GM12878 (cell line): Measurements from ENCODE around the gene DLST. TPM values are rescaled to one million over a fixed set of nuclear protein-coding genes. Genes with fewer than 3 reads are reported as not detected.

ENCODE experiments used
- ATAC-seq: fragments of 200-7000 bp; cut with Tn5 transposase; 3 replicates; pipeline ENCODE4 v1.9.1; 2020; ENCODE audit warnings: mild to moderate bottlenecking, moderate library complexity
- BruUV-seq: library from RNA; stranded (reverse); fragments of 400-500 nt; replicated peaks from 2 replicates; lab custom pipeline; 2021; lab: Mats Ljungman, UMichigan
- CTCF ChIA-PET: fragments of 300-600 bp; sonication (Branson Sonifier 250); formaldehyde crosslinking; extraction: SDS; loops from one replicate; lab custom pipeline; 2021; ENCODE audit warnings: inconsistent platforms; lab: Yijun Ruan, JAX
- POLR2A ChIA-PET: fragments of 350-600 bp; formaldehyde crosslinking; extraction: SDS; loops from one replicate; lab custom pipeline; 2021; ENCODE audit warnings: inconsistent platforms; lab: Charles Lee
- RAD21 ChIA-PET: fragments of 300-600 bp; sonication (Branson Sonifier 250); formaldehyde crosslinking; loops from one replicate; lab custom pipeline; 2023; ENCODE audit warnings: antibody characterized with exemption; ENCODE audit not compliant: unreplicated experiment; lab: Charles Lee
- SMC1A ChIA-PET: fragments of 300-600 bp; sonication (Branson Sonifier 250); formaldehyde crosslinking; loops from one replicate; lab custom pipeline; 2023; ENCODE audit not compliant: unreplicated experiment, uncharacterized antibody; lab: Charles Lee
- DNase-seq: peaks from one replicate; pipeline ENCODE4 v3.0.0-alpha.2; 2011; ENCODE audit warnings: low read depth, low spot score
- FAIRE-seq: peaks from 3 replicates; lab custom pipeline; 2011; peaks lifted over from hg19 to GRCh38; lab: Jason Lieb, UNC
- H2AFZ ChIP-seq: 2 replicates; pipeline ENCODE4 v1.6.0; 2011; ENCODE audit warnings: low read depth, low read length, control low read depth; ENCODE audit not compliant: control insufficient read depth
- H3K27ac ChIP-seq: 2 replicates; pipeline ENCODE4 v1.5.1; 2011; ENCODE audit warnings: control low read depth; ENCODE audit not compliant: control insufficient read depth, insufficient read depth
- H3K27me3 ChIP-seq, 2 experiments: replicated peaks in 1 of 2; 2 replicates each; pipeline versions ENCODE4 v1.6.0 to v1.6.1; 2011; ENCODE audit warnings: low read length in 1 of 2; ENCODE audit not compliant: control insufficient read depth in 2 of 2, insufficient read depth in 2 of 2
- H3K36me3 ChIP-seq, 2 experiments: 2 replicates each; pipeline ENCODE4 v1.5.1; 2011; ENCODE audit warnings: low read length in 1 of 2; ENCODE audit not compliant: control insufficient read depth in 2 of 2, insufficient read depth in 2 of 2
- H3K4me1 ChIP-seq: 2 replicates; pipeline ENCODE4 v1.6.1; 2011; ENCODE audit warnings: mild to moderate bottlenecking, low read length, moderate library complexity, mixed read lengths; ENCODE audit not compliant: control insufficient read depth, insufficient read depth
- H3K4me2 ChIP-seq: 2 replicates; pipeline ENCODE4 v1.6.0; 2011; ENCODE audit warnings: control low read depth; ENCODE audit not compliant: control insufficient read depth, insufficient read depth
- H3K4me3 ChIP-seq: fragments of 200-600 bp; sonication (generic); 2 replicates; pipeline ENCODE4 v1.5.1; 2016
- H3K79me2 ChIP-seq: 2 replicates; pipeline ENCODE4 v1.6.0; 2011; ENCODE audit warnings: low read length; ENCODE audit not compliant: control insufficient read depth, insufficient read depth
- H3K9ac ChIP-seq: 2 replicates; pipeline ENCODE4 v1.8.0; 2011; ENCODE audit warnings: low read length, control low read depth, mixed read lengths; ENCODE audit not compliant: control insufficient read depth, insufficient read depth
- H3K9me3 ChIP-seq: replicated peaks from 3 replicates; pipeline ENCODE4 v1.5.1; 2011; ENCODE audit warnings: mild to moderate bottlenecking, low read length; ENCODE audit not compliant: control insufficient read depth, insufficient read depth
- H4K20me1 ChIP-seq: 2 replicates; pipeline ENCODE4 v1.6.0; 2011; ENCODE audit not compliant: control insufficient read depth, insufficient read depth
- EGR1 ChIP-seq, 2 experiments: IDR thresholded peaks; 1 replicate in 1 of 2; 2 replicates in 1 of 2; pipeline ENCODE4 v1.6.1; 2011 to 2012; ENCODE audit warnings: low read depth in 2 of 2, low read length in 2 of 2, borderline replicate concordance in 1 of 2, mild to moderate bottlenecking in 1 of 2, moderate library complexity in 1 of 2
- HDAC2 ChIP-seq: fragments of 200-600 bp; sonication (generic); IDR thresholded peaks from 2 replicates; pipeline ENCODE4 v1.6.1; 2017
- IRF4 ChIP-seq: IDR thresholded peaks from 2 replicates; pipeline ENCODE4 v1.6.1; 2011; ENCODE audit warnings: low read depth, low read length
- JUNB ChIP-seq: IDR thresholded peaks from 2 replicates; pipeline ENCODE4 v1.6.1; 2016; ENCODE audit warnings: antibody characterized with exemption, mild to moderate bottlenecking
- KAT2A ChIP-seq: conservative IDR thresholded peaks from 2 replicates; pipeline ENCODE4 v1.6.1; 2011; ENCODE audit warnings: low read depth, low read length; ENCODE audit not compliant: control insufficient read depth
- KDM1A ChIP-seq: fragments of 200-600 bp; sonication (generic); IDR thresholded peaks from 2 replicates; pipeline ENCODE4 v1.6.1; 2016; ENCODE audit warnings: borderline replicate concordance
- MTA2 ChIP-seq: fragments of 450-650 bp; IDR thresholded peaks from 2 replicates; pipeline ENCODE4 v1.6.1; 2016; ENCODE audit warnings: low read depth, mild to moderate bottlenecking, moderate library complexity
- NBN ChIP-seq: fragments of 450-650 bp; IDR thresholded peaks from 2 replicates; pipeline ENCODE4 v1.6.1; 2016
- NKRF ChIP-seq: fragments of 450-650 bp; conservative IDR thresholded peaks from 2 replicates; pipeline ENCODE4 v1.6.1; 2017; ENCODE audit warnings: mild to moderate bottlenecking, moderate library complexity
- RAD21 ChIP-seq: IDR thresholded peaks from 2 replicates; pipeline ENCODE4 v1.6.1; 2011; ENCODE audit warnings: mild to moderate bottlenecking, low read depth, low read length, moderate library complexity; ENCODE audit not compliant: insufficient read depth
- RFX5 ChIP-seq: IDR thresholded peaks from 2 replicates; pipeline ENCODE4 v1.6.1; 2011; ENCODE audit warnings: low read depth, low read length, improper control_type of control experiment
- SP1 ChIP-seq: IDR thresholded peaks from one replicate; pipeline ENCODE4 v1.6.1; 2011; ENCODE audit warnings: low read depth, low read length
- TAF1 ChIP-seq: IDR thresholded peaks from 2 replicates; pipeline ENCODE4 v1.6.1; 2011; ENCODE audit warnings: mild to moderate bottlenecking, low read depth, low read length, borderline replicate concordance
- TBL1XR1 ChIP-seq: IDR thresholded peaks from 2 replicates; pipeline ENCODE4 v1.6.1; 2012; ENCODE audit warnings: low read depth, low read length, improper control_type of control experiment
- YY1 ChIP-seq: IDR thresholded peaks from 2 replicates; pipeline ENCODE4 v1.6.1; 2011; ENCODE audit warnings: low read depth, mild to moderate bottlenecking, low read length
- WGBS: methylation state at CpG from one replicate; pipeline ENCODE4 v1.1.6; 2016; ENCODE audit warnings: low lambda C conversion rate; ENCODE audit not compliant: insufficient replicate concordance, insufficient coverage; ENCODE audit errors: missing lambda C conversion rate; 5-methylcytosine and 5-hydroxymethylcytosine counted together
- in situ Hi-C: fragments of 300-500 bp; cut with MboI; formaldehyde crosslinking; loops from 9 replicates; pipeline ENCODE4 v1.14.3; 2018; ENCODE audit warnings: mixed read lengths
- intact Hi-C: fragments of 100-400 bp; cut with micrococcal nuclease; formaldehyde crosslinking; loops from one replicate; pipeline ENCODE4 v1.14.2; 2022; ENCODE audit not compliant: unreplicated experiment
- polyA plus RNA-seq, 11 experiments: library from polyadenylated mRNA; depleted of rRNA in 4 of 11; unstranded in 6 of 11; stranded (reverse) in 5 of 11; fragments of >200 nt; fragmentation: Nextera tagmentation in 4 of 11; fragmentation: Illumina TruSeq in 1 of 11; extraction: Ambion mirVana in 4 of 11; extraction: Trizol in 1 of 11; gene quantifications; 1 replicate in 1 of 11; 2 replicates in 10 of 11; pipeline versions ENCODE4 v1.2.1 to v1.2.3, GENCODE V29; 2011 to 2016; ENCODE audit warnings: inconsistent platforms in 2 of 11, missing spikeins in 2 of 11, low read depth in 1 of 11
- total RNA-seq, 4 experiments: library from RNA; depleted of rRNA in 3 of 4; stranded (reverse); fragments of >200 nt in 3 of 4; fragmentation: Illumina TruSeq in 1 of 4; extraction: Trizol in 1 of 4; gene quantifications; 2 replicates each; pipeline versions ENCODE4 v1.2.1 to v1.2.3, GENCODE V29; 2013 to 2021
- TF ChIP-seq, protein P1 (sequence below): fragments of 450-650 bp; IDR thresholded peaks from 2 replicates; pipeline ENCODE4 v1.6.1; 2017; ENCODE audit warnings: mild to moderate bottlenecking, low read depth, inconsistent platforms; ENCODE audit not compliant: poor library complexity, severe bottlenecking
- TF ChIP-seq, protein P2 (sequence below): fragments of 450-650 bp; IDR thresholded peaks from 2 replicates; pipeline ENCODE4 v1.6.1; 2018; ENCODE audit warnings: mild to moderate bottlenecking, low read depth, moderate library complexity; ENCODE audit not compliant: partially characterized antibody

DLST gene
- total and polyA plus RNA-seq, 10 of the 15 experiments (the other 5 are each of a cell fraction or from before 2014, with no cell fraction given), result 2.9 to 141 (median 67.7) TPM

- ATAC-seq, result no peak
Observed at GRCh38 chr14:74912111-74912510, 30.4 kb downstream of the DLST start.

More at GRCh38 chr14:74912111-74912510, 30.4 kb downstream of the DLST start:
- no peak for DNase-seq
- SMC1A ChIA-PET, result interaction anchor here (1.0 to 1.4 kb wide), 2 partner anchors 9 to 81 kb away, joined by 3 read pairs; no protein-coding TSS in a partner anchor
- Histone ChIP-seq H3K4me1 (no peaks in the 10 kb centered on the region), H4K20me1 (no peaks in the 10 kb centered on the region), H3K79me2 (no peaks in the 10 kb centered on the region), H2AFZ (no peak overlapping the region), H3K4me3 (no peak overlapping the region), H3K36me3 (no peaks in the 10 kb centered on the region; a peak in 1 of 4 replicates), H3K9ac (no peak overlapping the region), H3K27ac (no peak overlapping the region), H3K9me3 (no peaks in the 10 kb centered on the region), H3K27me3 (no peaks in the 10 kb centered on the region), H3K4me2 (no peak overlapping the region)
- in situ Hi-C loops (no loop called here), intact Hi-C loops (no loop called here)
- RAD21 ChIA-PET, result no interaction called here
- BruUV-seq, result no TSS peak
- TF ChIP-seq HDAC2, result no peak
- no peak for TF ChIP-seq EGR1 (IDR thresholded peaks at IDR 0.05; ENCODE audit: borderline replicate concordance in 1 of 2, low read depth in 2 of 2, low read length in 2 of 2)
- TF ChIP-seq, protein P1, sequence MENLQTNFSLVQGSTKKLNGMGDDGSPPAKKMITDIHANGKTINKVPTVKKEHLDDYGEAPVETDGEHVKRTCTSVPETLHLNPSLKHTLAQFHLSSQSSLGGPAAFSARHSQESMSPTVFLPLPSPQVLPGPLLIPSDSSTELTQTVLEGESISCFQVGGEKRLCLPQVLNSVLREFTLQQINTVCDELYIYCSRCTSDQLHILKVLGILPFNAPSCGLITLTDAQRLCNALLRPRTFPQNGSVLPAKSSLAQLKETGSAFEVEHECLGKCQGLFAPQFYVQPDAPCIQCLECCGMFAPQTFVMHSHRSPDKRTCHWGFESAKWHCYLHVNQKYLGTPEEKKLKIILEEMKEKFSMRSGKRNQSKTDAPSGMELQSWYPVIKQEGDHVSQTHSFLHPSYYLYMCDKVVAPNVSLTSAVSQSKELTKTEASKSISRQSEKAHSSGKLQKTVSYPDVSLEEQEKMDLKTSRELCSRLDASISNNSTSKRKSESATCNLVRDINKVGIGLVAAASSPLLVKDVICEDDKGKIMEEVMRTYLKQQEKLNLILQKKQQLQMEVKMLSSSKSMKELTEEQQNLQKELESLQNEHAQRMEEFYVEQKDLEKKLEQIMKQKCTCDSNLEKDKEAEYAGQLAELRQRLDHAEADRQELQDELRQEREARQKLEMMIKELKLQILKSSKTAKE, result no peak
- TF ChIP-seq IRF4, result no peak
- TF ChIP-seq TAF1, result no peak
- TF ChIP-seq RFX5, result no peak
- no peak for TF ChIP-seq MTA2
- no peak for TF ChIP-seq TBL1XR1
- no peak for TF ChIP-seq NKRF
- no peak for TF ChIP-seq YY1
- TF ChIP-seq, protein P2, sequence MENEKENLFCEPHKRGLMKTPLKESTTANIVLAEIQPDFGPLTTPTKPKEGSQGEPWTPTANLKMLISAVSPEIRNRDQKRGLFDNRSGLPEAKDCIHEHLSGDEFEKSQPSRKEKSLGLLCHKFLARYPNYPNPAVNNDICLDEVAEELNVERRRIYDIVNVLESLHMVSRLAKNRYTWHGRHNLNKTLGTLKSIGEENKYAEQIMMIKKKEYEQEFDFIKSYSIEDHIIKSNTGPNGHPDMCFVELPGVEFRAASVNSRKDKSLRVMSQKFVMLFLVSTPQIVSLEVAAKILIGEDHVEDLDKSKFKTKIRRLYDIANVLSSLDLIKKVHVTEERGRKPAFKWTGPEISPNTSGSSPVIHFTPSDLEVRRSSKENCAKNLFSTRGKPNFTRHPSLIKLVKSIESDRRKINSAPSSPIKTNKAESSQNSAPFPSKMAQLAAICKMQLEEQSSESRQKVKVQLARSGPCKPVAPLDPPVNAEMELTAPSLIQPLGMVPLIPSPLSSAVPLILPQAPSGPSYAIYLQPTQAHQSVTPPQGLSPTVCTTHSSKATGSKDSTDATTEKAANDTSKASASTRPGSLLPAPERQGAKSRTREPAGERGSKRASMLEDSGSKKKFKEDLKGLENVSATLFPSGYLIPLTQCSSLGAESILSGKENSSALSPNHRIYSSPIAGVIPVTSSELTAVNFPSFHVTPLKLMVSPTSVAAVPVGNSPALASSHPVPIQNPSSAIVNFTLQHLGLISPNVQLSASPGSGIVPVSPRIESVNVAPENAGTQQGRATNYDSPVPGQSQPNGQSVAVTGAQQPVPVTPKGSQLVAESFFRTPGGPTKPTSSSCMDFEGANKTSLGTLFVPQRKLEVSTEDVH, result no peak
- no peak for TF ChIP-seq KAT2A
- TF ChIP-seq SP1, result no peak
- no peak for TF ChIP-seq JUNB
- no peak for TF ChIP-seq RAD21
- TF ChIP-seq NBN, result no peak
- TF ChIP-seq KDM1A, result no peak
- POLR2A ChIA-PET, result no interaction called here
- FAIRE-seq, result no peak
- CTCF ChIA-PET, result interaction anchor here (0.6 to 26.0 kb wide), 5 partner anchors 9 to 389 kb away, joined by 3 to 552 read pairs (median 4); no protein-coding TSS in a partner anchor
- 26% methylated on average over 6 of the region's 6 CpGs for WGBS
